Measurements from ENCODE around the gene WNT4.

The WNT4 gene

GRCh38 chr1:22155517-22155916, 12.6 kb upstream of the WNT4 start:
- no peaks in the 10 kb centered on the region for H4K20me1 ChIP-seq (ENCODE audit: control insufficient read depth, insufficient read depth, low read depth, low read length)
- no peaks in the 10 kb centered on the region for H3K9me2 ChIP-seq (replicated peaks; ENCODE audit: control insufficient read depth, low read length)
- no peaks in the 10 kb centered on the region for H3K27me3 ChIP-seq (ENCODE audit: control insufficient read depth, low read length)
- H3K4me1 ChIP-seq (ENCODE audit: control insufficient read depth, low read length) = no peaks in the 10 kb centered on the region
- no peak for TF ChIP-seq EZH2phosphoT487 (IDR thresholded peaks at IDR 0.05; ENCODE audit: borderline replicate concordance, low read length)
- TF ChIP-seq CTCF (IDR thresholded peaks at IDR 0.05; ENCODE audit: low read depth, low read length, poor library complexity, severe bottlenecking) = no peak
- no peak overlapping the region for H3K27ac ChIP-seq (ENCODE audit: low read depth, low read length)
- no peak overlapping the region for H3K4me3 ChIP-seq (ENCODE audit: low read length)
- no peak overlapping the region for H3K4me2 ChIP-seq (ENCODE audit: low read length)
- H3K9me3 ChIP-seq (ENCODE audit: control insufficient read depth, insufficient read depth, low read length) = no peaks in the 10 kb centered on the region
- no peaks in the 10 kb centered on the region for H3K79me2 ChIP-seq (ENCODE audit: control insufficient read depth, low read length)
- no peaks in the 10 kb centered on the region for H3F3A ChIP-seq (ENCODE audit: control insufficient read depth, insufficient read depth)
- H3K36me3 ChIP-seq (ENCODE audit: control insufficient read depth, low read length) = no peaks in the 10 kb centered on the region

DNA sequence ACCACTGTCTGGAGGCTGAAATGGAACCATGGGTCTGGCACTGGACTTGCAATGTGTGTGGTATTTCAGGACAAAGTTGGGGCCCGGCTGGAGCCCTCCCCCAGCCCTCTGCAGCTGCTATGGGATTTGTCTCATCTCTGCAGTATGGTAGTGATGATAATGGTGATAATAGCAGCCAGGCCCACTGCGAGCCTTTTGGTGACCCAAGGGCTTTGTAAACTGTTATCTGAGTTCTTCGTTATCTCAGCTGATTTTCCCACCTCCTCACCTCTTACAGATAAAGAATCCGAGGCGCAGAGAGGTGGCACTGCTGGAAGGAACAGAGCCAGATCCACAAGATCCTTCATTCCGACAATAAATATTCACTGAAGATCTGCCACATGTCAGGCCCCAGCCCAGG, 11.7 kb upstream of the WNT4 start:
- no peak overlapping the region for H3K4me3 ChIP-seq (ENCODE audit: low read length)
- no peaks in the 10 kb centered on the region for H3K79me2 ChIP-seq (ENCODE audit: control insufficient read depth, low read length)
- no peaks in the 10 kb centered on the region for H3F3A ChIP-seq (ENCODE audit: control insufficient read depth, insufficient read depth)
- no peaks in the 10 kb centered on the region for H3K36me3 ChIP-seq (ENCODE audit: control insufficient read depth, low read length)
- no peaks in the 10 kb centered on the region for H3K9me2 ChIP-seq (replicated peaks; ENCODE audit: control insufficient read depth, low read length)
- H3K27ac ChIP-seq (ENCODE audit: low read depth, low read length) = no peak overlapping the region
- H3K4me2 ChIP-seq (ENCODE audit: low read length) = no peak overlapping the region
- no peaks in the 10 kb centered on the region for H3K27me3 ChIP-seq (ENCODE audit: control insufficient read depth, low read length)
- no peaks in the 10 kb centered on the region for H3K4me1 ChIP-seq (ENCODE audit: control insufficient read depth, low read length)
- no peaks in the 10 kb centered on the region for H3K9me3 ChIP-seq (ENCODE audit: control insufficient read depth, insufficient read depth, low read length)
- TF ChIP-seq CTCF (IDR thresholded peaks at IDR 0.05; ENCODE audit: low read depth, low read length, poor library complexity, severe bottlenecking) = no peak
- TF ChIP-seq EZH2phosphoT487 (IDR thresholded peaks at IDR 0.05; ENCODE audit: borderline replicate concordance, low read length) = no peak
- no peaks in the 10 kb centered on the region for H4K20me1 ChIP-seq (ENCODE audit: control insufficient read depth, insufficient read depth, low read depth, low read length)

GRCh38 chr1:22153660-22154437, 11.0 kb upstream of the WNT4 start:
- Histone ChIP-seq H3F3A (ENCODE audit: control insufficient read depth, insufficient read depth) (no peaks in the 10 kb centered on the region), H3K27me3 (ENCODE audit: control insufficient read depth, low read length) (no peaks in the 10 kb centered on the region), H3K9me2 (replicated peaks; ENCODE audit: control insufficient read depth, low read length) (no peaks in the 10 kb centered on the region), H3K4me2 (ENCODE audit: low read length) (no peak overlapping the region), H3K27ac (ENCODE audit: low read depth, low read length) (no peak overlapping the region), H3K9me3 (ENCODE audit: control insufficient read depth, insufficient read depth, low read length) (no peaks in the 10 kb centered on the region), H3K36me3 (ENCODE audit: control insufficient read depth, low read length) (no peaks in the 10 kb centered on the region), H3K4me1 (ENCODE audit: control insufficient read depth, low read length) (no peaks in the 10 kb centered on the region), H3K79me2 (ENCODE audit: control insufficient read depth, low read length) (no peaks in the 10 kb centered on the region), H4K20me1 (ENCODE audit: control insufficient read depth, insufficient read depth, low read depth, low read length) (no peaks in the 10 kb centered on the region), H3K4me3 (ENCODE audit: low read length) (no peak overlapping the region)
- no peak for TF ChIP-seq CTCF (IDR thresholded peaks at IDR 0.05; ENCODE audit: low read depth, low read length, poor library complexity, severe bottlenecking)
- TF ChIP-seq EZH2phosphoT487 (IDR thresholded peaks at IDR 0.05; ENCODE audit: borderline replicate concordance, low read length) = no peak

All from DOHH2 (cell line).